ENCODE results near the gene MEGF6.

Gene MEGF6

GRCh38 chr1:3465091-3465934 is 146.0 kb downstream of the MEGF6 start:
- DNase-seq: no peak

- DNase-seq: no peak
These were observed 146.7 kb downstream of the MEGF6 start for GRCh38 chr1:3464649-3465025.

- DNase-seq: no peak
These were observed 147.2 kb downstream of the MEGF6 start for GRCh38 chr1:3463891-3464648.

- no peak for DNase-seq
These were observed 147.9 kb downstream of the MEGF6 start for GRCh38 chr1:3463408-3463863.

- no peak for DNase-seq
These were observed 148.3 kb downstream of the MEGF6 start for GRCh38 chr1:3463013-3463385.

GRCh38 chr1:3462356-3463012 is 148.8 kb downstream of the MEGF6 start:
- DNase-seq: no peak

- DNase-seq: no peak
These were observed 149.4 kb downstream of the MEGF6 start for GRCh38 chr1:3461934-3462275.

- no peak for DNase-seq
These were observed 149.9 kb downstream of the MEGF6 start for GRCh38 chr1:3461238-3461933.

- no peak for DNase-seq
These were observed 150.6 kb downstream of the MEGF6 start for GRCh38 chr1:3460672-3461131.

- no peak for DNase-seq
These were observed 151.2 kb downstream of the MEGF6 start for GRCh38 chr1:3459940-3460671.

- no peak for DNase-seq
These were observed 152.0 kb downstream of the MEGF6 start for GRCh38 chr1:3459051-3459908.

- no peak for DNase-seq
These were observed 153.1 kb downstream of the MEGF6 start for GRCh38 chr1:3457910-3458883.

GRCh38 chr1:3456964-3457909 is 154.1 kb downstream of the MEGF6 start:
- no peak for DNase-seq

GRCh38 chr1:3456449-3456963 is 154.8 kb downstream of the MEGF6 start:
- DNase-seq: no peak

GRCh38 chr1:3455670-3456448 is 155.4 kb downstream of the MEGF6 start:
- no peak for DNase-seq

- peak; percentile 20 for DNase-seq
These were observed 156.3 kb downstream of the MEGF6 start for GRCh38 chr1:3454811-3455618.
